Kidney glomerular epithelial cell (primary cell): Measurements from ENCODE around the gene DNAH12.
"Not testable (repeated sequence)": the region's sequence is repeated elsewhere in the genome, so short reads cannot be mapped to it uniquely, and the experiment has no call there.

Source experiments
- DNase-seq: peaks from one replicate; lab custom pipeline; 2025; lab: John Stamatoyannopoulos, UW

Gene DNAH12

DNA sequence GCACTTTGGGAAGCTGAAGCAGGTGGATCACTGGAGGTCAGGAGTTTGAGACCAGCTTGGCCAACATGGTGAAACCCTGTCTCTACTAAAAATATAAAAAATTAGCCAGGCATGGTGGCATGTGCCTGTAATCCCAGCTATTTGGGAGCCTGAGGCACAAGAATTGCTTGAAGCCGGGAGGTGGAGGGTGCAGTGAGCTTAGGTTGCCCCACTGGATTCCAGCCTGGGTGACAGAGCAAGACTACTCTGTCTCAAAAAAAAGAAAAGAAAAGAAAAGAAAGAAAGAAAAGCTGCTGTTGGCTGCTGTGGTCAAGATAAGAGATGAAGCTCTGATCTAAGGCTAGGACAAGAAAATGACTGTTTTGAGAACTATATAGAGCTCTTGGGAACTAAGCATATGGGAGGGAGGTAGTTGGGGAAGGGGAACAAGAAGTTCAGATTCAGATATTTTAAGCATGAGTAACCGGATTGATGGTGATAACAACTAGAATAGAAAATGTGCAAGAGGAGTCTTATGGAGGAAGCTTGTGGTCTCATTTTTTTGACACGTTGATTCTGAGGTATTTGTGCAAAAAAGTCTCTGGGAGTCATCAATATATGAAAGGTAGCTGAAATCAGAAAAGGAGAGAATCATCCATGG lies 25.7 kb downstream of the DNAH12 start:
- peak; percentile 28 for DNase-seq

DNA sequence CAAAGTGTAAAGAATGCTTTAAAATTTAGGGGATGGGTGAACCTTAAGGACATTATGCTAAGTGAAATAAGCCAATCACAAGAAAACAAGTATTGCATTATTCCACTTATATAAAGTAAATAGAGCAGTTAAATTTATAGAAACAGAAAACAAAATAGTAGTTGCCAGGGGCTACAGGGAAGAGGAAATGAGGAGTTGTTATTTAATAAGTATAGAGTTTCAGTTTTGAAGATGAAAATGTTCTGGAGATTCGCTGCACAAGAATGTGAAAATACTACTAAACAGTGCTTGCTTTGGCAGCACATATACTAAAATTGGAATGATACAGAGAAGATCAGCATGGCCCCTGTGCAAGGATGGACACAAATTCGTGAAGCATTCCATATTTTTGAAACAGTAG lies 32.0 kb downstream of the DNAH12 start:
- DNase-seq, result no peak

DNA sequence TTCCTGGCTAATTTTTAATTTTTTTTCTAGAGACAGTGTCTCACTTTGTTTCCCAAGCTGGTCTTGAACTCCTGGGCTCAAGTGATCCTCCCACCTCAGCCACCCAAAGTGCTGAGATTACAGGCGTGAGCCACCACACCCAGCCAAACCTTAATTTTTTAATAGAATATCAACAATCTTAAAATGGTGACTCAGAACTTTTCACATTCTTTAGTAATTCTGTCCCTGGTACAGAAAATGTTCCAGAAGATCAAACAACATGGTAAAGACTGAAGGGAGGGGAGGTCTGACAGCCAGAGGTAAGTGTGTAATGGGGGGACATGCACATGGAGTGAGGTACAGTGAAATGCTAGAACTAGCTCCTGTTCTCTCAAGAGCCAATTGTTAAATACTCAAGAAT lies 38.2 kb downstream of the DNAH12 start:
- no peak for DNase-seq

GRCh38 chr3:57500506-57500905 lies 43.6 kb downstream of the DNAH12 start:
- DNase-seq, result no peak

DNA sequence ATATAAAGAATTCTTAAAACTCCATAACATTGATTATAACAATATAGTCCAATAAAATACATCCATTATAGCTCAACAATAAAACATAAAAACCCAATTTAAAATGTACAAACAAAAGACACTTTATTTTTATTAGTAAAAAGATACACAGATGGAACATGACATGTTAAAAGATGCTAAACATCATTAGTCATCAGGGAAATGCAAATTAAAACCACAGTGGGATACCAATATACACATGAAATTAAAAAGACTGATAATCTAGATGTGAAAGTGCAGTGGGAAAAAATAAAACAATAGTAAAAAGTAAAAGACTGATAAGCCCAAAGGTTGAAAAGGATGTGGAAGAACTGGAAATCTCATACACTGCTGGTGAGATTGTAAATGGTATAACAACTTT lies 46.2 kb downstream of the DNAH12 start:
- DNase-seq, result no peak

DNA sequence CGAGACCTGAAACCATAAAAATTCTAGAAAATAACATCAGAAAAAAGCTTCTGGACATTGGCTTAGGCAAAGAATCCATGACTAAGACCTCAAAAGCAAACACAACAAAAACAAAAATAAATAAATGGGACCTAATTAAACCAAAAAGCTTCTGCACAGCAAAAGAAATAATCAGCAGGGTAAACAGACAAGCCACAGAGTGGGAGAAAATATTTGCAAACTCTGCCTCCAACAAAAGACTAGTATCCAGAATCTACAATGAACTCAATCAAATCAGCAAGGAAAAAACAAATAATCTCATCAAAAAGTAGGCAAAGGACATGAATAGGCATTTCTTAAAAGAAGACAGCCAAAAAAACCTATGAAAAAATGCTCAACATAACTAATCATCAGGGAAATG lies 59.6 kb downstream of the DNAH12 start:
- no peak for DNase-seq

DNA sequence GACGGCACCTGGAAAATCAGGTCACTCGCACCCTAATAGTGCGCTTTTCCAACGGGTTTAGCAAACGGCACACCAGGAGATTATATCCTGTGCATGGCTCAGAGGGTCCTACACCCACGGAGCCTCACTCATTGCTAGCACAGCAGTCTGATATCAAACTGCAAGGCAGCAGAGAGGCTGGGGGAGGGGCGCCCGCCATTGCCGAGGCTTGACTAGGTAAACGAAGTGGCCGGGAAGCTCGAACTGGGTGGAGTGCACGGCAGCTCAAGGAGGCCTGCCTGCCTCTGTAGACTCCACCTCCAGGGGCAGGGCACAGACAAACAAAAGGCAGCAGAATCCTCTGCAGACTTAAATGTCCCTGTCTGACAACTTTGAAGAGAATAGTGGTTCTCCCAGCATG lies 67.0 kb downstream of the DNAH12 start:
- not testable (repeated sequence) for DNase-seq

DNA sequence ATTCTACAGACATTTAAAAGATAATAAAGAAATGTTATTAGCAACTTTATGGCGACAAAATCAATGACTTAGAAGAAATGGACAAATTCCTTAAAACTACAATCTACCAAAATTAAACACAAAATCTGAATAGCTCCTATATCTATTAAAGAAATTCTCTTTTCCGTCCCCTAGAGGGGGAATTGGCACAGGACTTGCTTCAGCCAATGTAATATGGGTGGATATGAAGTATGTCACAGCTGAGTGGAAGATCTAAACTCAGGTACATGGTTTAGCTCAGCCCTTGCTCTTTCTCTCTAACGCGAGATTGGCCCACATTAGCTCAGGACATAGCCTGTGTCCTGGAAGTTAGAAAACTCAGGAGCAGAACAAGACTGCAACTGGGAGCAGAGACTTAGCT lies 79.3 kb downstream of the DNAH12 start:
- DNase-seq, result no peak

DNA sequence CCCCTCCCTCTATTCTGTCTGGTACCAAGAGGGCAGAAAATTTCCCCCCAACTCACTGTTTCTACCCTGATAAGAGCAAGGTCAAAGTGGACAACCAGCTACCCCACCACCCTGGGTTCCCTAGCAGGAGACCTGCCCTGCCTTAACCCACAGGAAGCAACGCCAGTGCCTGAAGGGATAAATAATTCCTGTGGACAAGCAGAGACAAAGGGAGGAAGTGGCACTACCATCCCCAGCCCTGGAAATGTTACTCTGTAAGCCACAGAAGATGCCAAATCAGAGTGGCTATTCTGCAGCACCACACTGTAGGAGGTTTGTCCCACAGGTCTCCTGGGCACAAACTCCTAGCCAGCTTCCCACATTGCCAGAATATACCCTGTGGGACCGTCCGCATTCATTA lies 80.1 kb downstream of the DNAH12 start:
- no peak for DNase-seq

DNA sequence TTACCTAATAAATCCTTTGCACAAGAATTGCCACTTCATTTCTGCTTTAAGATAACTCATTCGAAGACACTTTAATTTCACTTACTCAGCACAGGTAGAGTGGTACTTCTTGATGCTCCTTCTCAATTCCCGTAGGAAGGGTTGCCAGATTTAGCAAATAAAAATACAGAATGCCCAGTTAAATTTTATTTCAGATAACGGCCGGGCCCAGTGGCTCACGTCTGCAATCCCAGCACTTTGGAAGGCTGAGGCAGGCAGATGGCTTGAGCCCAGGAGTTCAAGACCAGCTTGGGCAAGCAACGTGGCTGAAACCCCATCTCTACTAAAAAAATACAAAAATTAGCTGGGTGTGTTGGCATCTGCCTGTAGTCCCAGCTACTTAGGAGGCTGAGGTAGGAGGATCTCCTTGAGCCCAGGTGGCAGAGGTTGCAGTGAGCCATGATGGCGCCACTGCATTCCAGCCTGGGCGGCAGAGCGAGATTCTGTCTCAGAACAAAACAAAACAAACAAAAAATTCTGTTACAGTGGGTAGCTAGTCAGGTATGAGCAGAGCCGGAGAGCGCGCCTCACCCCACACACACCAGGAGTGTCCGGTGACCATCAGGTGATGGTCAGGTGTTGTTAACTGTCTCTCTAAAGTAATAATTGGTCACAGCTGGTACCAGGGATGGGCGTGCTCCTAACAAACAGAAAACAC lies 92.8 kb downstream of the DNAH12 start:
- DNase-seq, result no peak

GRCh38 chr3:57449276-57449847 lies 94.8 kb downstream of the DNAH12 start:
- DNase-seq, result not testable (repeated sequence)

- DNase-seq, result not testable (repeated sequence)
Measured at GRCh38 chr3:57448489-57448888, 95.7 kb downstream of the DNAH12 start.

DNA sequence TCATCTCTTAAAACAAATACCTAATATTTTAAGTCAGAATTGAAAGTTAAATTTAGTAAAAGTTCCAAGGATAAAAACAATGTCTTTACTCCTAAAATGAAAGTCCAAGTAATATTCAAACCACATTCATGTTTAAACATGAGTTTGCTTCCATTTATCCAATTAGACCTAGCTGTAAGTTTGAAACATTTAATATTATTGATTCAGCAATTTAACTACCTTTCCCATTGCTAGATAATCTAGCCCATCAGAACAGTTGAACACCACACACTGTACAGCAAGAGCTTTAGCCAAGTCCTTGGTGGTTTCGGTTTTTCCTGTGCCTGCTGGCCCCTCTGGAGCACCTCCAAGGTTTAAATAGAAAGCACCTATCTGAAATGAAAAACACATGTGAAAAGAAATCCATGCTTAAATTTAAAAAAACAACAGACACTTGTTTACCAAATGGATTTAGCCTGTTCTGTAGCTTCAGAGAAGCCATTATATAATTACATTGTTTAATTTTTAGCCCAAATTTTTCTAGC lies 97.8 kb downstream of the DNAH12 start:
- DNase-seq, result no peak

GRCh38 chr3:57444469-57444868 lies 99.7 kb downstream of the DNAH12 start:
- no peak for DNase-seq

- not testable (repeated sequence) for DNase-seq
Measured at GRCh38 chr3:57440144-57440543, 104.0 kb downstream of the DNAH12 start.

- not testable (repeated sequence) for DNase-seq
Measured at GRCh38 chr3:57438460-57438859, 105.7 kb downstream of the DNAH12 start.

DNA sequence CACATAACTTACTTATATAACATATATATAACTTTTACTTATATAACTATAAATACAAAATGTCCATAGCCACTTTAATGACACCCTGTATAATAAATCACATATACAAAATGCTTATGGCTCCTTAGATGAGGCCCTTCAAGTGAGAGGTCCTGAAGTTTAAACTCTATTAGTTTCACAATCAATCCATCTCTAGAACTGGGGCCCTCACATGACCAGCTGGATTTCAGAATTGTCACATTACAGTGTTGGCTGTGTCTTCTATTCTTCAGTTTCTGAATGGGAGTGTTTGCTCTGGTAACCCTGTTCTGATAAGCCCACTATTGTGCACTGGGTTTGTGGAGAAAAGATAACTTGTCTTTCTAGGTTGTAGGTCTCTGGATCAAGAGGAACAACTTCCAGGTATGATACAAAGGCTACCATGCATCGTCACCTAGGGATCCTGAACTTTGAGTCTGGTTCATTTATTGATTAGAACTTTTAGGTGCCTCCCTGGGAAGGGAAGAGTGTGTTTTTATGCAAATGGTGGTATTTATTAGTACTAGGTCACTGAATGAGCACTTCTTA lies 107.9 kb downstream of the DNAH12 start:
- DNase-seq, result no peak

DNA sequence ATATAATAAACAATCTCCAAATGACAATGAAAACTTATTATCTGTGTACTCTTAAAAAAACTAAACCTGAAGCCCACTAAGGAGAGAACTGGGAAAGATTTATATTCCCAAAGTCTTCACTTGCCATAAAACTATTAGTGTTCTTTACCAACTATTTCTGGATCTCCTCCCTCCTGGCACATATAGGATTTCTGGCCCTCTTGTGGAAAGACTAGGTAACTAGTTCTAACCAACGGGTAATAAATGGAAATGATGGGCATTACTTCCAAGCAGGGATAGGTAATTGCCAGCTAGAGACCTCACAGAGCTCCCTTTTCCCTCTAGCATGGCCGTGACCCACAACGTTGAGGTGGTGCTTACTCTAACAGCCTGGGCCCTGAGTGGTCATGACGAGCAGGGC lies 110.1 kb downstream of the DNAH12 start:
- DNase-seq, result no peak

- DNase-seq, result no peak
Measured at GRCh38 chr3:57423335-57423734, 120.8 kb downstream of the DNAH12 start.

DNA sequence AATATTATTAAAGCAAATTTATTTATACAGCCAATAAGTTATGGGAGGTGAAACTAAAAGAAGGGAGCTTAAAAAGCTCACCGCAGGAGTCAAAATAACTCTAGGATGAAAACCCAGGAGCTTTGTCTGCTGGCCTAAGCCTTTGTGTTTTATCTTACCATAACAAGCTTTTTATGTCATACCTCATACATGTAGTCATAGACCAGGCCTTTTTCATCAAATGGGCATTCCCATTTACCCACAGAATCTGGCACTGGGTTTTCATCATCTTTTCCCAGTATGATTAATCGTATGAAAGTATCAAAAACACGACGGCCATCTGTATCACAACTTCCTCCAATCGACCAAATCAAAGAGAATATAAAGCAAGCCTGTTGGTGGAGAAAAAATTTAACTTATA lies 122.8 kb downstream of the DNAH12 start:
- DNase-seq, result no peak

GRCh38 chr3:57420001-57420400 lies 124.1 kb downstream of the DNAH12 start:
- DNase-seq, result no peak

DNA sequence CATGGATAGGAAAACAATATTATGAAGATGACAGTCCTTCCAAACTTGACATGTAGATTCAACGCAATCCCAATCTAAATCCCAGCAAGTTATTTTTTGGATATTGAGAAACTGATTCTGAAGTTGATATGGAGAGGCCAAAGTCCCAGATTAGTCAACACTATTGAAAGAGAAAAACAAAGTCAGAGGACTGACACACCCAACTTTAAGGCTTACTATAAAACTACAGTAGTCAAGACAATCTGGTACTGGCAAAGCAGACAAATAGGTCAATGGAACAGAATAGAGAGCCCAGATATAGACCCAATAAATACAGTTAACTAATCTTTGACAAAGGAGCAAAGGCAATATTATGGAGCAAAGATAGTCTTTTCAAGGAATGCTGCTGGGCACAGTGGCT lies 132.4 kb downstream of the DNAH12 start:
- no peak for DNase-seq

GRCh38 chr3:57409471-57409870 lies 134.7 kb downstream of the DNAH12 start:
- no peak for DNase-seq
